ENCODE measurements around the gene F7. TPM values are rescaled to one million over a fixed set of nuclear protein-coding genes. Genes with fewer than 3 reads are reported as not detected.

The F7 gene
- total and polyA plus RNA-seq, 5 donors from 2014 or later, result not detected

Other genes starting within 250 kb of the F7 start
- 22.2 TPM for gene MCF2L, start 136.6 kb upstream of the F7 start, total RNA-seq
- 1 to 10 TPM in 2 of 4 donors, under 1 TPM in 2; 0.34 to 1.5 (median 0.99) TPM for gene MCF2L, start 136.6 kb upstream of the F7 start, polyA plus RNA-seq
- not detected for gene F10, start 17.0 kb downstream of the F7 start, total RNA-seq
- gene F10, start 17.0 kb downstream of the F7 start, polyA plus RNA-seq, result under 1 TPM in 1 of 4 donors, not detected in 3; 0.11 TPM
- not detected for gene PROZ, start 52.9 kb downstream of the F7 start, total RNA-seq
- gene PROZ, start 52.9 kb downstream of the F7 start, polyA plus RNA-seq, result under 1 TPM in 2 of 4 donors, not detected in 2; 0.15 TPM
- 46.8 TPM for gene PCID2, start 102.9 kb downstream of the F7 start, total RNA-seq
- gene PCID2, start 102.9 kb downstream of the F7 start, polyA plus RNA-seq, result 10 to 100 TPM; 68.5 to 95.4 (median 83.9) TPM
- gene CUL4A, start 103.8 kb downstream of the F7 start, total RNA-seq, result 76.4 TPM
- gene CUL4A, start 103.8 kb downstream of the F7 start, polyA plus RNA-seq, result 10 to 100 TPM; 46.5 to 54.7 (median 52.9) TPM
- gene LAMP1, start 191.4 kb downstream of the F7 start, total RNA-seq, result 86.9 TPM
- 10 to 100 TPM; 19.3 to 25.9 (median 22.3) TPM for gene LAMP1, start 191.4 kb downstream of the F7 start, polyA plus RNA-seq